HCT116 (cell line): ENCODE results near the gene SH3GL1. TPM values are rescaled to one million over a fixed set of nuclear protein-coding genes. Genes with fewer than 3 reads are reported as not detected.

ENCODE experiments used
- ATAC-seq: fragments of 200-7000 bp; cut with Tn5 transposase; 2 replicates; pipeline ENCODE4 v1.9.1; 2020; ENCODE audit warnings: mild to moderate bottlenecking, moderate library complexity
- BruUV-seq: library from RNA; stranded (reverse); fragments of 400-500 nt; replicated peaks from 2 replicates; lab custom pipeline; 2021; lab: Mats Ljungman, UMichigan
- CTCF ChIA-PET: fragments of 300-600 bp; sonication (Branson Sonifier 250); formaldehyde crosslinking; loops from one replicate; lab custom pipeline; 2021; ENCODE audit warnings: antibody characterized with exemption; lab: Charles Lee
- POLR2A ChIA-PET: fragments of 300-600, 350-600 bp; sonication (Branson Sonifier 250); formaldehyde crosslinking; loops from one replicate; lab custom pipeline; 2021; ENCODE audit warnings: antibody characterized with exemption; lab: Charles Lee
- RAD21 ChIA-PET, 2 experiments: fragments of 300-600 bp; sonication (Branson Sonifier 250); formaldehyde crosslinking; loops; one replicate each; lab custom pipeline; 2023; ENCODE audit warnings: low total read pairs in 2 of 2; ENCODE audit not compliant: uncharacterized antibody in 2 of 2, unreplicated experiment in 2 of 2, low non-redundant PET in 1 of 2; lab: Charles Lee
- DNase-seq: peaks from one replicate; pipeline ENCODE4 v3.0.0-alpha.2; 2010; ENCODE audit warnings: low read depth, low spot score
- H2AFZ ChIP-seq: fragments of 200-600 bp; shearing (Covaris generic), sonication (generic); 2 replicates; pipeline ENCODE4 v1.6.1; 2017; ENCODE audit warnings: low read depth, mixed run types, mixed read lengths, antibody characterized with exemption, low read length; ENCODE audit not compliant: poor library complexity, severe bottlenecking
- H3K27ac ChIP-seq: 2 replicates; pipeline ENCODE4 v1.5.1; 2012; ENCODE audit warnings: low read depth, low read length
- H3K27me3 ChIP-seq: fragments of 200-600 bp; sonication (generic); 2 replicates; pipeline ENCODE4 v1.6.1; 2016; ENCODE audit warnings: mixed run types, low read length, mixed read lengths; ENCODE audit not compliant: insufficient read depth
- H3K36me3 ChIP-seq, 2 experiments: fragments of 200-500 bp in 1 of 2; fragments of 200-600 bp in 1 of 2; sonication (Bioruptor generic) in 1 of 2; sonication (generic) in 1 of 2; 2 replicates each; pipeline versions ENCODE4 v1.5.1 to v1.6.1; 2014 to 2016; ENCODE audit warnings: low read length in 2 of 2, inconsistent platforms in 1 of 2, mixed read lengths in 1 of 2, mixed run types in 1 of 2; ENCODE audit not compliant: insufficient read depth in 2 of 2, control insufficient read depth in 1 of 2
- H3K4me1 ChIP-seq, 2 experiments: fragments of 200-600 bp in 1 of 2; sonication (generic) in 1 of 2; 2 replicates each; pipeline versions ENCODE4 v1.5.1 to v1.6.1; 2012 to 2017; ENCODE audit warnings: low read length in 2 of 2, inconsistent platforms in 1 of 2, mild to moderate bottlenecking in 1 of 2, mixed read lengths in 1 of 2, mixed run types in 1 of 2, moderate library complexity in 1 of 2; ENCODE audit not compliant: insufficient read depth in 2 of 2, control insufficient read depth in 1 of 2
- H3K4me2 ChIP-seq: fragments of 200-600 bp; sonication (generic); 2 replicates; pipeline ENCODE4 v1.6.1; 2017; ENCODE audit warnings: mixed run types, low read length, mixed read lengths
- H3K4me3 ChIP-seq, 2 experiments: fragments of 200-600 bp in 1 of 2; sonication (generic) in 1 of 2; replicated peaks in 1 of 2; 2 replicates each; pipeline ENCODE4 v1.5.1; 2011 to 2016; ENCODE audit warnings: low read length in 2 of 2, control low read depth in 1 of 2, low read depth in 1 of 2, mild to moderate bottlenecking in 1 of 2, mixed read lengths in 1 of 2, mixed run types in 1 of 2
- H3K79me2 ChIP-seq: fragments of 200-600 bp; sonication (generic); 2 replicates; pipeline ENCODE4 v1.6.1; 2017; ENCODE audit warnings: mild to moderate bottlenecking, mixed run types, low read length, moderate library complexity, mixed read lengths; ENCODE audit not compliant: insufficient read depth
- H3K9ac ChIP-seq: fragments of 200-600 bp; sonication (generic); 2 replicates; pipeline ENCODE4 v1.6.1; 2016; ENCODE audit warnings: low read length, mixed read lengths
- H3K9me2 ChIP-seq: fragments of 200-600 bp; sonication (generic), shearing (Covaris generic); 2 replicates; pipeline ENCODE4 v1.6.1; 2017; ENCODE audit warnings: mixed run types, mild to moderate bottlenecking, moderate library complexity; ENCODE audit not compliant: insufficient read depth
- H3K9me3 ChIP-seq, 2 experiments: fragments of 200-500 bp in 1 of 2; fragments of 200-600 bp in 1 of 2; sonication (Bioruptor generic) in 1 of 2; sonication (generic) in 1 of 2; 2 replicates each; pipeline ENCODE4 v1.6.1; 2014 to 2017; ENCODE audit warnings: low read length in 2 of 2, mixed read lengths in 2 of 2, inconsistent platforms in 1 of 2, low read depth in 1 of 2, mild to moderate bottlenecking in 1 of 2, mixed run types in 1 of 2, moderate library complexity in 1 of 2; ENCODE audit not compliant: control insufficient read depth in 1 of 2, insufficient read depth in 1 of 2
- H4K20me1 ChIP-seq: fragments of 200-600 bp; sonication (generic), shearing (Covaris generic); 2 replicates; pipeline ENCODE4 v1.6.1; 2017; ENCODE audit warnings: mixed run types, mild to moderate bottlenecking, moderate library complexity; ENCODE audit not compliant: insufficient read depth
- CBX3 ChIP-seq: IDR thresholded peaks from 2 replicates; pipeline ENCODE4 v1.6.1; 2012; ENCODE audit warnings: low read depth
- CEBPB ChIP-seq: IDR thresholded peaks from 2 replicates; pipeline ENCODE4 v1.6.1; 2012; ENCODE audit warnings: low read depth
- EZH2 ChIP-seq: fragments of 200-600 bp; sonication (generic); IDR thresholded peaks from 2 replicates; pipeline ENCODE4 v1.6.1; 2017; ENCODE audit warnings: antibody characterized with exemption, mixed run types
- EZH2phosphoT487 ChIP-seq: fragments of 200-600 bp; IDR thresholded peaks from 2 replicates; pipeline ENCODE4 v1.6.1; 2018; ENCODE audit warnings: antibody characterized with exemption, borderline replicate concordance
- FOSL1 ChIP-seq: IDR thresholded peaks from 2 replicates; pipeline ENCODE4 v1.6.1; 2012; ENCODE audit warnings: low read depth
- JUND ChIP-seq: IDR thresholded peaks from 2 replicates; pipeline ENCODE4 v1.6.1; 2012
- POLR2A ChIP-seq: IDR thresholded peaks from 2 replicates; pipeline ENCODE4 v1.7.0; 2011; ENCODE audit warnings: borderline replicate concordance; ENCODE audit not compliant: insufficient read depth, insufficient read length; ENCODE audit errors: extremely low read depth
- POLR2AphosphoS5 ChIP-seq: IDR thresholded peaks from 2 replicates; pipeline ENCODE4 v1.6.1; 2011; ENCODE audit warnings: mild to moderate bottlenecking, low read depth, low read length, moderate library complexity
- SP1 ChIP-seq: IDR thresholded peaks from 2 replicates; pipeline ENCODE4 v1.6.1; 2012; ENCODE audit warnings: low read depth
- TCF7L2 ChIP-seq: IDR thresholded peaks from 2 replicates; pipeline ENCODE4 v1.7.0; 2011; ENCODE audit warnings: borderline replicate concordance, inconsistent platforms; ENCODE audit not compliant: insufficient read depth, insufficient read length; ENCODE audit errors: extremely low read depth
- YY1 ChIP-seq: IDR thresholded peaks from 2 replicates; pipeline ENCODE4 v1.6.1; 2011; ENCODE audit warnings: low read length, low read depth, moderate library complexity, mild to moderate bottlenecking; ENCODE audit not compliant: insufficient replicate concordance; ENCODE audit errors: extremely low read depth
- ZNF274 ChIP-seq: fragments of 200-500 bp; sonication (Bioruptor generic); IDR thresholded peaks from 2 replicates; pipeline ENCODE4 v1.6.1; 2014; ENCODE audit warnings: mild to moderate bottlenecking, low read depth, low read length, inconsistent platforms
- intact Hi-C: fragments of 100-400 bp; cut with micrococcal nuclease; formaldehyde crosslinking; loops from 2 replicates; pipeline ENCODE4 v1.10.0; 2022
- total RNA-seq: library from RNA; stranded (reverse); gene quantifications from one replicate; pipeline ENCODE4 v1.2.1, GENCODE V29; 2021; ENCODE audit not compliant: unreplicated experiment
- TF ChIP-seq, protein P1 (sequence below): IDR thresholded peaks from 2 replicates; pipeline ENCODE4 v1.6.1; 2012
- TF ChIP-seq, protein P2 (sequence below), 3 experiments: fragments of 200-600 bp in 1 of 3; sonication (generic) in 1 of 3; IDR thresholded peaks in 2 of 3; conservative IDR thresholded peaks in 1 of 3; 2 replicates each; pipeline ENCODE4 v1.5.1; 2012 to 2017; ENCODE audit warnings: low read depth in 2 of 3, low read length in 2 of 3, antibody characterized with exemption in 1 of 3, borderline replicate concordance in 1 of 3, control low read depth in 1 of 3, mild to moderate bottlenecking in 1 of 3, mixed read lengths in 1 of 3, mixed run types in 1 of 3, moderate library complexity in 1 of 3; ENCODE audit not compliant: insufficient read depth in 1 of 3
- TF ChIP-seq, protein P3 (sequence below): IDR thresholded peaks from 2 replicates; pipeline ENCODE4 v1.6.1; 2011; ENCODE audit warnings: mild to moderate bottlenecking, low read length, moderate library complexity; ENCODE audit not compliant: insufficient replicate concordance; ENCODE audit errors: extremely low read depth

The SH3GL1 gene
- total RNA-seq, 1 experiment from 2014 or later, result 86.0 TPM

DNA sequence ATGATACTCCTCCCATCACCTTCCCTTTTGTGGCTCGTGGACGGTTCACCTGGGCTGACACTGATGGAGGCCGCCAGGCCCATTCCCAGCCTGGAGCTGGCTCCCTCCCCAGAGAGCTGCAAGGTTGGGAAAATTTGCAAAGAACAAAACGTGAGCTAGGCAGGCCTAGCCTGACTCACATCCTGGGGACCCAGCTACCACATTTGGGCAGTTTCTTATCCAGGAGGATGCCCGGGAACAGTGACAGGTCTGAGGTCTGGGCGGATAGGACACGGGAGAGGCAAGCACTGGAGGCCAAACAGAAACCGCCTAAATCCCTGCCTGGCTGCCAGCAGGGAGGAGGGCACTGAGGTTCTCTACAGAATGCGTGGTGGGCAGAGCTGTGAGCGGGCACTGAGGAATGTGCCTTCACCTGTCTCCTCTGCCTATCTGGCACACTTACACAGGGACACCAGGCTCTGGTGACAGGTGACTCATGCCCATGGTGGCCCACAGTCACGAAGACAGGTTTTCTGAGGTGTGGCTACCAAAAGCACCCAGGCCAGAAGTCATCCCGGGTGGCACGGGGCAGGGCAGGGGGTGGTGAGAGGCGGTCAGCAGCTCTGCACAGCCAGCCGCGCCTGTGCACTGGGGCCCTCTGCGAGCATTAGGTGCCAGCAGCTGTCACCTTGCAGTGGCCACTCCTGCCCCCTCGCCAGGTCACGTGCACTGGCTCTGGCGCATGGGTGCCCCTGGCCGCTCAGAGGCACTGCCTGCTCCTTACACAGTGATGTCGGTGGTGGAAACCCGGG lies 23.2 kb downstream of the SH3GL1 start (continued):
- TF ChIP-seq YY1, result no peak
- no peak for TF ChIP-seq EZH2phosphoT487
- TF ChIP-seq, protein P1, sequence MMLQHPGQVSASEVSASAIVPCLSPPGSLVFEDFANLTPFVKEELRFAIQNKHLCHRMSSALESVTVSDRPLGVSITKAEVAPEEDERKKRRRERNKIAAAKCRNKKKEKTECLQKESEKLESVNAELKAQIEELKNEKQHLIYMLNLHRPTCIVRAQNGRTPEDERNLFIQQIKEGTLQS, result no peak
- peak; percentile 59 for TF ChIP-seq JUND

DNA sequence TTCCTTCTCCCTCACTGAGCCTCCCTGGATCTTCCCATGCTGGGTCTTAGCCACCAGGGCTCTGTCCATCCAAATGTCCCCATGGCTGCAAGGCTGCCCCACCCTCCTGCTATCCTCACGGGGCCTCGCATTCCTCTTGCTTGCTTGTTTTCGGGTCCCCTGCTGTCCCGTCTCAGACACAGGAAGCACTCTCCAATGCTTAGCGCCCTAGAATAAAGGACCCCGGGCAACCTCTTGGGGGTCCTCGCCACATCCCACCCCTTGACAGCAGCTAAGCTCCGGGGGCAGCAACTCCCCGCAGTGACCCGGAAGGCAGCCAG lies 23.7 kb downstream of the SH3GL1 start:
- Histone ChIP-seq H3K27ac (peak overlapping the region; percentile 99), H3K36me3 (no peaks in the 10 kb centered on the region), H4K20me1 (peaks cover 3% of the 10 kb centered on the region; the same call in 1 of the 2 replicates), H3K27me3 (no peaks in the 10 kb centered on the region), H3K4me2 (peak overlapping the region; percentile 97), H3K9me3 (no peaks in the 10 kb centered on the region), H3K9ac (peak overlapping the region; percentile 77), H2AFZ (no peak overlapping the region), H3K79me2 (peaks cover 85% of the 10 kb centered on the region), H3K4me1 (peaks cover 69 to 88% of the 10 kb centered on the region in 2 experiments), H3K9me2 (no peaks in the 10 kb centered on the region), H3K4me3 (peak overlapping the region in 1 of 2 experiments; percentile 58; a peak in 1 of 4 replicates)
- RAD21 ChIA-PET, result no interaction called here
- POLR2A ChIA-PET, result interaction anchor here (1.2 kb wide), 1 partner anchor 34 kb away, joined by 3 read pairs; the partner anchor contains the start of gene MPND
- intact Hi-C loops, result loop anchor here (2.0 kb wide), 1 partner anchor 24 kb away; the partner anchor contains the start of gene SH3GL1
- CTCF ChIA-PET, result interaction anchor here (0.6 to 1.1 kb wide), 3 partner anchors 24 to 149 kb away, joined by 3 read pairs; partner anchors contain the start of gene CHAF1A
- no peak for ATAC-seq
- DNase-seq, result no peak
- BruUV-seq, result no TSS peak
- TF ChIP-seq, protein P2, sequence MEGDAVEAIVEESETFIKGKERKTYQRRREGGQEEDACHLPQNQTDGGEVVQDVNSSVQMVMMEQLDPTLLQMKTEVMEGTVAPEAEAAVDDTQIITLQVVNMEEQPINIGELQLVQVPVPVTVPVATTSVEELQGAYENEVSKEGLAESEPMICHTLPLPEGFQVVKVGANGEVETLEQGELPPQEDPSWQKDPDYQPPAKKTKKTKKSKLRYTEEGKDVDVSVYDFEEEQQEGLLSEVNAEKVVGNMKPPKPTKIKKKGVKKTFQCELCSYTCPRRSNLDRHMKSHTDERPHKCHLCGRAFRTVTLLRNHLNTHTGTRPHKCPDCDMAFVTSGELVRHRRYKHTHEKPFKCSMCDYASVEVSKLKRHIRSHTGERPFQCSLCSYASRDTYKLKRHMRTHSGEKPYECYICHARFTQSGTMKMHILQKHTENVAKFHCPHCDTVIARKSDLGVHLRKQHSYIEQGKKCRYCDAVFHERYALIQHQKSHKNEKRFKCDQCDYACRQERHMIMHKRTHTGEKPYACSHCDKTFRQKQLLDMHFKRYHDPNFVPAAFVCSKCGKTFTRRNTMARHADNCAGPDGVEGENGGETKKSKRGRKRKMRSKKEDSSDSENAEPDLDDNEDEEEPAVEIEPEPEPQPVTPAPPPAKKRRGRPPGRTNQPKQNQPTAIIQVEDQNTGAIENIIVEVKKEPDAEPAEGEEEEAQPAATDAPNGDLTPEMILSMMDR (IDR thresholded peaks at IDR 0.05 in 2 of 3, conservative IDR thresholded peaks at IDR 0.05 in 1 of 3; ENCODE audit: borderline replicate concordance in 1 of 3, insufficient read depth in 1 of 3, low read depth in 2 of 3, low read length in 2 of 3), result no peak
- no peak for TF ChIP-seq EZH2
- TF ChIP-seq ZNF274, result no peak
- TF ChIP-seq, protein P1, result no peak
- TF ChIP-seq YY1, result no peak
- TF ChIP-seq POLR2AphosphoS5, result no peak
- no peak for TF ChIP-seq EZH2phosphoT487
- no peak; the same call in 1 of the 2 replicates for TF ChIP-seq JUND
- TF ChIP-seq, protein P3, sequence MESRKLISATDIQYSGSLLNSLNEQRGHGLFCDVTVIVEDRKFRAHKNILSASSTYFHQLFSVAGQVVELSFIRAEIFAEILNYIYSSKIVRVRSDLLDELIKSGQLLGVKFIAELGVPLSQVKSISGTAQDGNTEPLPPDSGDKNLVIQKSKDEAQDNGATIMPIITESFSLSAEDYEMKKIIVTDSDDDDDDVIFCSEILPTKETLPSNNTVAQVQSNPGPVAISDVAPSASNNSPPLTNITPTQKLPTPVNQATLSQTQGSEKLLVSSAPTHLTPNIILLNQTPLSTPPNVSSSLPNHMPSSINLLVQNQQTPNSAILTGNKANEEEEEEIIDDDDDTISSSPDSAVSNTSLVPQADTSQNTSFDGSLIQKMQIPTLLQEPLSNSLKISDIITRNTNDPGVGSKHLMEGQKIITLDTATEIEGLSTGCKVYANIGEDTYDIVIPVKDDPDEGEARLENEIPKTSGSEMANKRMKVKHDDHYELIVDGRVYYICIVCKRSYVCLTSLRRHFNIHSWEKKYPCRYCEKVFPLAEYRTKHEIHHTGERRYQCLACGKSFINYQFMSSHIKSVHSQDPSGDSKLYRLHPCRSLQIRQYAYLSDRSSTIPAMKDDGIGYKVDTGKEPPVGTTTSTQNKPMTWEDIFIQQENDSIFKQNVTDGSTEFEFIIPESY, result no peak
- no peak for TF ChIP-seq SP1
- no peak for TF ChIP-seq CBX3
- no peak for TF ChIP-seq POLR2A
- no peak for TF ChIP-seq TCF7L2
- TF ChIP-seq FOSL1, result no peak
- TF ChIP-seq CEBPB, result no peak
